GM23338 (cell line): ENCODE results near the gene PELI1. TPM values are rescaled to one million over a fixed set of nuclear protein-coding genes. Genes with fewer than 3 reads are reported as not detected.

Experiments used
- ATAC-seq: fragments of 200-7000 bp; cut with Tn5 transposase; 3 replicates; pipeline ENCODE4 v1.9.1; 2020
- DNase-seq: peaks from one replicate; pipeline ENCODE4 v3.0.0-alpha.2; 2015; ENCODE audit warnings: low spot score
- H2AFZ ChIP-seq: fragments of 200-600 bp; sonication (generic); 2 replicates; pipeline ENCODE4 v1.8.0; 2016; ENCODE audit warnings: antibody characterized with exemption, mild to moderate bottlenecking, moderate library complexity
- H3F3A ChIP-seq: fragments of 200-600 bp; sonication (generic); replicated peaks from 2 replicates; pipeline ENCODE4 v1.8.0; 2017; ENCODE audit warnings: antibody characterized with exemption, mixed run types, low read depth
- H3K27ac ChIP-seq: fragments of 200-600 bp; sonication (generic); 2 replicates; pipeline ENCODE4 v1.6.1; 2016; ENCODE audit warnings: low read depth
- H3K27me3 ChIP-seq: fragments of 200-600 bp; sonication (generic); 2 replicates; pipeline ENCODE4 v1.8.0; 2016; ENCODE audit warnings: mild to moderate bottlenecking, mixed run types, moderate library complexity; ENCODE audit not compliant: insufficient read depth
- H3K36me3 ChIP-seq: fragments of 200-600 bp; sonication (generic); 2 replicates; pipeline ENCODE4 v1.8.0; 2016; ENCODE audit warnings: mild to moderate bottlenecking; ENCODE audit not compliant: insufficient read depth
- H3K4me1 ChIP-seq: fragments of 200-600 bp; sonication (generic); 2 replicates; pipeline ENCODE4 v1.8.0; 2016; ENCODE audit warnings: mild to moderate bottlenecking, moderate library complexity; ENCODE audit not compliant: insufficient read depth
- H3K4me2 ChIP-seq: fragments of 200-600 bp; sonication (generic); 2 replicates; pipeline ENCODE4 v1.7.1; 2017; ENCODE audit warnings: mixed run types
- H3K4me3 ChIP-seq: fragments of 200-600 bp; sonication (generic); 2 replicates; pipeline ENCODE4 v1.6.1; 2016; ENCODE audit warnings: mixed run types
- H3K79me2 ChIP-seq: fragments of 200-600 bp; sonication (generic); replicated peaks from 2 replicates; pipeline ENCODE4 v1.8.0; 2017; ENCODE audit warnings: mild to moderate bottlenecking; ENCODE audit not compliant: insufficient read depth
- H3K9me2 ChIP-seq: fragments of 200-600 bp; sonication (generic); 2 replicates; pipeline ENCODE4 v1.8.0; 2017; ENCODE audit not compliant: insufficient read depth
- H4K20me1 ChIP-seq: fragments of 200-600 bp; sonication (generic); replicated peaks from 2 replicates; pipeline ENCODE4 v1.8.0; 2017; ENCODE audit warnings: mild to moderate bottlenecking; ENCODE audit not compliant: insufficient read depth
- H3K27ac Mint-ChIP-seq: 2 replicates; pipeline ENCODE4 v1.8.0; 2020; ENCODE audit warnings: inconsistent platforms, mild to moderate bottlenecking, moderate library complexity, mixed read lengths
- H3K27me3 Mint-ChIP-seq: 3 replicates; pipeline ENCODE4 v1.8.0; 2022; ENCODE audit warnings: low read depth, mild to moderate bottlenecking, moderate library complexity, mixed read lengths, inconsistent platforms; ENCODE audit not compliant: insufficient read depth, poor library complexity
- H3K36me3 Mint-ChIP-seq: 3 replicates; pipeline ENCODE4 v1.8.0; 2021; ENCODE audit warnings: low read depth, mild to moderate bottlenecking, inconsistent platforms, moderate library complexity, mixed read lengths
- H3K4me1 Mint-ChIP-seq: 3 replicates; pipeline ENCODE4 v1.8.0; 2020; ENCODE audit warnings: mild to moderate bottlenecking, inconsistent platforms, mixed read lengths
- H3K4me3 Mint-ChIP-seq: 3 replicates; pipeline ENCODE4 v1.8.0; 2021; ENCODE audit warnings: moderate library complexity, mild to moderate bottlenecking, inconsistent platforms, mixed read lengths
- H3K9me3 Mint-ChIP-seq: 3 replicates; pipeline ENCODE4 v1.8.0; 2020; ENCODE audit warnings: moderate library complexity, mild to moderate bottlenecking, inconsistent platforms, mixed read lengths
- CREB1 ChIP-seq: fragments of 250-450 bp; sonication (Bioruptor Pico); IDR thresholded peaks from 2 replicates; pipeline ENCODE4 v1.5.0; 2020; ENCODE audit warnings: low read depth, mild to moderate bottlenecking, moderate library complexity
- EZH2 ChIP-seq: fragments of 200-600 bp; sonication (generic); IDR thresholded peaks from one replicate; pipeline ENCODE4 v1.8.0; 2017; ENCODE audit warnings: antibody characterized with exemption, mild to moderate bottlenecking, low read depth; ENCODE audit not compliant: unreplicated experiment
- EZH2phosphoT487 ChIP-seq: fragments of 200-600 bp; sonication (generic); IDR thresholded peaks from one replicate; pipeline ENCODE4 v1.8.1; 2018; ENCODE audit warnings: antibody characterized with exemption; ENCODE audit not compliant: unreplicated experiment
- JUNB ChIP-seq: IDR thresholded peaks from one replicate; pipeline ENCODE4 v1.6.1; 2016; ENCODE audit warnings: antibody characterized with exemption; ENCODE audit not compliant: unreplicated experiment
- NANOG ChIP-seq: IDR thresholded peaks from 2 replicates; pipeline ENCODE4 v1.6.1; 2016; ENCODE audit warnings: antibody characterized with exemption, borderline replicate concordance
- POLR2AphosphoS5 ChIP-seq: IDR thresholded peaks from 2 replicates; pipeline ENCODE4 v1.6.1; 2016; ENCODE audit warnings: antibody characterized with exemption, low read depth
- STAT1 ChIP-seq: IDR thresholded peaks from one replicate; pipeline ENCODE4 v1.6.1; 2016; ENCODE audit warnings: antibody characterized with exemption; ENCODE audit not compliant: unreplicated experiment
- ZNF114 ChIP-seq: fragments of 250-450 bp; sonication (Bioruptor Pico); IDR thresholded peaks from 2 replicates; pipeline ENCODE4 v1.5.0; 2020; ENCODE audit warnings: mild to moderate bottlenecking, moderate library complexity
- ZNF331 ChIP-seq: fragments of 250-450 bp; sonication (Bioruptor Pico); IDR thresholded peaks from 2 replicates; pipeline ENCODE4 v1.5.0; 2020; ENCODE audit warnings: low read depth, mild to moderate bottlenecking, moderate library complexity
- polyA plus RNA-seq: library from polyadenylated mRNA; unstranded; fragments of >200 nt; fragmentation: Nextera tagmentation; extraction: Ambion mirVana; gene quantifications from 2 replicates; pipeline ENCODE4 v1.2.1, GENCODE V29; 2016
- total RNA-seq: library from RNA; depleted of rRNA; stranded (reverse); fragments of >200 nt; shearing (Covaris generic); gene quantifications from 2 replicates; pipeline ENCODE4 v1.2.3, GENCODE V29; 2014
- TF ChIP-seq, protein P1 (sequence below), 2 experiments: fragments of 200-600 bp in 1 of 2; sonication (generic) in 1 of 2; conservative IDR thresholded peaks; 2 replicates each; pipeline versions ENCODE4 v1.5.1 to v1.6.1; 2016 to 2017; ENCODE audit warnings: antibody characterized with exemption in 2 of 2, low read depth in 2 of 2, mild to moderate bottlenecking in 2 of 2, moderate library complexity in 1 of 2
- TF ChIP-seq, protein P2 (sequence below): IDR thresholded peaks from one replicate; pipeline ENCODE4 v1.6.1; 2018; ENCODE audit warnings: antibody characterized with exemption; ENCODE audit not compliant: unreplicated experiment
- TF ChIP-seq, protein P3 (sequence below): fragments of 250-450 bp; sonication (Bioruptor Pico); IDR thresholded peaks from 2 replicates; pipeline ENCODE4 v1.5.0; 2020; ENCODE audit warnings: mild to moderate bottlenecking, moderate library complexity
- TF ChIP-seq, protein P4 (sequence below): IDR thresholded peaks from 2 replicates; pipeline ENCODE4 v1.6.1; 2016; ENCODE audit warnings: antibody characterized with exemption

The PELI1 gene
- total and polyA plus RNA-seq, 2 experiments from 2014 or later: 32.4 to 61.8 TPM

DNA sequence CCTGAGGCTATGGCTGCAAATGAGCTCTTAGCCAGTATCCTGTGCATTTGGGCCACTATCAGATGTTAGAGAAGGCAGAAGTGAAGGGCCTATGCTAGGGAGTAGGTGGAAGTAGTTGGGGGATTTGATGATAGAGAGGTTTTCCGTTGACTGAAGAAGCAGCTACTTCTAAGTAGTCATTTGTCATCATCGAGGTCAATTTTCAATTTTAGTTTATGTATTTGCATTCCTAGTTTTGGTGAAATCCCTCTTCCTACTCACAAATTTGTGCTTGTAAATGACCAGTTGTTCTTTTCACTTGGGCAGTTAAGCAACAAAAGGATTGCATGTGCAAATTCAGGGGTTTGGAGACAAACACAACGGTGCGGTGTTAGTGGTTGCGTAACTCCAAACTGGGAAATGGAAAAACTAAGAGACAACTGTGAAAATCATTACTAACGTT is 48.5 kb upstream of the PELI1 start:
- H3K27ac ChIP-seq: no peak overlapping the region
- no peaks in the 10 kb centered on the region for H3K27me3 ChIP-seq
- H3K4me2 ChIP-seq: no peak overlapping the region
- ATAC-seq (no peak), DNase-seq (no peak)
- H3F3A ChIP-seq: no peaks in the 10 kb centered on the region
- no peaks in the 10 kb centered on the region for H4K20me1 ChIP-seq
- H3K4me3 ChIP-seq: no peak overlapping the region
- Mint-ChIP-seq H3K27ac (no peak overlapping the region), H3K27me3 (peaks cover 9% of the 10 kb centered on the region), H3K9me3 (no peaks in the 10 kb centered on the region), H3K4me1 (peaks cover 44% of the 10 kb centered on the region), H3K4me3 (no peak overlapping the region), H3K36me3 (no peaks in the 10 kb centered on the region)
- H2AFZ ChIP-seq: no peak overlapping the region
- peaks cover 11% of the 10 kb centered on the region for H3K9me2 ChIP-seq
- no peak for TF ChIP-seq JUNB
- TF ChIP-seq STAT1: no peak
- TF ChIP-seq, protein P1, sequence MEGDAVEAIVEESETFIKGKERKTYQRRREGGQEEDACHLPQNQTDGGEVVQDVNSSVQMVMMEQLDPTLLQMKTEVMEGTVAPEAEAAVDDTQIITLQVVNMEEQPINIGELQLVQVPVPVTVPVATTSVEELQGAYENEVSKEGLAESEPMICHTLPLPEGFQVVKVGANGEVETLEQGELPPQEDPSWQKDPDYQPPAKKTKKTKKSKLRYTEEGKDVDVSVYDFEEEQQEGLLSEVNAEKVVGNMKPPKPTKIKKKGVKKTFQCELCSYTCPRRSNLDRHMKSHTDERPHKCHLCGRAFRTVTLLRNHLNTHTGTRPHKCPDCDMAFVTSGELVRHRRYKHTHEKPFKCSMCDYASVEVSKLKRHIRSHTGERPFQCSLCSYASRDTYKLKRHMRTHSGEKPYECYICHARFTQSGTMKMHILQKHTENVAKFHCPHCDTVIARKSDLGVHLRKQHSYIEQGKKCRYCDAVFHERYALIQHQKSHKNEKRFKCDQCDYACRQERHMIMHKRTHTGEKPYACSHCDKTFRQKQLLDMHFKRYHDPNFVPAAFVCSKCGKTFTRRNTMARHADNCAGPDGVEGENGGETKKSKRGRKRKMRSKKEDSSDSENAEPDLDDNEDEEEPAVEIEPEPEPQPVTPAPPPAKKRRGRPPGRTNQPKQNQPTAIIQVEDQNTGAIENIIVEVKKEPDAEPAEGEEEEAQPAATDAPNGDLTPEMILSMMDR (conservative IDR thresholded peaks at IDR 0.05; ENCODE audit: low read depth in 2 of 2): no peak
- TF ChIP-seq ZNF331 (CRISPR knock-in tag): no peak
- TF ChIP-seq, protein P2, sequence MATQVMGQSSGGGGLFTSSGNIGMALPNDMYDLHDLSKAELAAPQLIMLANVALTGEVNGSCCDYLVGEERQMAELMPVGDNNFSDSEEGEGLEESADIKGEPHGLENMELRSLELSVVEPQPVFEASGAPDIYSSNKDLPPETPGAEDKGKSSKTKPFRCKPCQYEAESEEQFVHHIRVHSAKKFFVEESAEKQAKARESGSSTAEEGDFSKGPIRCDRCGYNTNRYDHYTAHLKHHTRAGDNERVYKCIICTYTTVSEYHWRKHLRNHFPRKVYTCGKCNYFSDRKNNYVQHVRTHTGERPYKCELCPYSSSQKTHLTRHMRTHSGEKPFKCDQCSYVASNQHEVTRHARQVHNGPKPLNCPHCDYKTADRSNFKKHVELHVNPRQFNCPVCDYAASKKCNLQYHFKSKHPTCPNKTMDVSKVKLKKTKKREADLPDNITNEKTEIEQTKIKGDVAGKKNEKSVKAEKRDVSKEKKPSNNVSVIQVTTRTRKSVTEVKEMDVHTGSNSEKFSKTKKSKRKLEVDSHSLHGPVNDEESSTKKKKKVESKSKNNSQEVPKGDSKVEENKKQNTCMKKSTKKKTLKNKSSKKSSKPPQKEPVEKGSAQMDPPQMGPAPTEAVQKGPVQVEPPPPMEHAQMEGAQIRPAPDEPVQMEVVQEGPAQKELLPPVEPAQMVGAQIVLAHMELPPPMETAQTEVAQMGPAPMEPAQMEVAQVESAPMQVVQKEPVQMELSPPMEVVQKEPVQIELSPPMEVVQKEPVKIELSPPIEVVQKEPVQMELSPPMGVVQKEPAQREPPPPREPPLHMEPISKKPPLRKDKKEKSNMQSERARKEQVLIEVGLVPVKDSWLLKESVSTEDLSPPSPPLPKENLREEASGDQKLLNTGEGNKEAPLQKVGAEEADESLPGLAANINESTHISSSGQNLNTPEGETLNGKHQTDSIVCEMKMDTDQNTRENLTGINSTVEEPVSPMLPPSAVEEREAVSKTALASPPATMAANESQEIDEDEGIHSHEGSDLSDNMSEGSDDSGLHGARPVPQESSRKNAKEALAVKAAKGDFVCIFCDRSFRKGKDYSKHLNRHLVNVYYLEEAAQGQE: no peak
- TF ChIP-seq POLR2AphosphoS5: no peak
- TF ChIP-seq, protein P3, sequence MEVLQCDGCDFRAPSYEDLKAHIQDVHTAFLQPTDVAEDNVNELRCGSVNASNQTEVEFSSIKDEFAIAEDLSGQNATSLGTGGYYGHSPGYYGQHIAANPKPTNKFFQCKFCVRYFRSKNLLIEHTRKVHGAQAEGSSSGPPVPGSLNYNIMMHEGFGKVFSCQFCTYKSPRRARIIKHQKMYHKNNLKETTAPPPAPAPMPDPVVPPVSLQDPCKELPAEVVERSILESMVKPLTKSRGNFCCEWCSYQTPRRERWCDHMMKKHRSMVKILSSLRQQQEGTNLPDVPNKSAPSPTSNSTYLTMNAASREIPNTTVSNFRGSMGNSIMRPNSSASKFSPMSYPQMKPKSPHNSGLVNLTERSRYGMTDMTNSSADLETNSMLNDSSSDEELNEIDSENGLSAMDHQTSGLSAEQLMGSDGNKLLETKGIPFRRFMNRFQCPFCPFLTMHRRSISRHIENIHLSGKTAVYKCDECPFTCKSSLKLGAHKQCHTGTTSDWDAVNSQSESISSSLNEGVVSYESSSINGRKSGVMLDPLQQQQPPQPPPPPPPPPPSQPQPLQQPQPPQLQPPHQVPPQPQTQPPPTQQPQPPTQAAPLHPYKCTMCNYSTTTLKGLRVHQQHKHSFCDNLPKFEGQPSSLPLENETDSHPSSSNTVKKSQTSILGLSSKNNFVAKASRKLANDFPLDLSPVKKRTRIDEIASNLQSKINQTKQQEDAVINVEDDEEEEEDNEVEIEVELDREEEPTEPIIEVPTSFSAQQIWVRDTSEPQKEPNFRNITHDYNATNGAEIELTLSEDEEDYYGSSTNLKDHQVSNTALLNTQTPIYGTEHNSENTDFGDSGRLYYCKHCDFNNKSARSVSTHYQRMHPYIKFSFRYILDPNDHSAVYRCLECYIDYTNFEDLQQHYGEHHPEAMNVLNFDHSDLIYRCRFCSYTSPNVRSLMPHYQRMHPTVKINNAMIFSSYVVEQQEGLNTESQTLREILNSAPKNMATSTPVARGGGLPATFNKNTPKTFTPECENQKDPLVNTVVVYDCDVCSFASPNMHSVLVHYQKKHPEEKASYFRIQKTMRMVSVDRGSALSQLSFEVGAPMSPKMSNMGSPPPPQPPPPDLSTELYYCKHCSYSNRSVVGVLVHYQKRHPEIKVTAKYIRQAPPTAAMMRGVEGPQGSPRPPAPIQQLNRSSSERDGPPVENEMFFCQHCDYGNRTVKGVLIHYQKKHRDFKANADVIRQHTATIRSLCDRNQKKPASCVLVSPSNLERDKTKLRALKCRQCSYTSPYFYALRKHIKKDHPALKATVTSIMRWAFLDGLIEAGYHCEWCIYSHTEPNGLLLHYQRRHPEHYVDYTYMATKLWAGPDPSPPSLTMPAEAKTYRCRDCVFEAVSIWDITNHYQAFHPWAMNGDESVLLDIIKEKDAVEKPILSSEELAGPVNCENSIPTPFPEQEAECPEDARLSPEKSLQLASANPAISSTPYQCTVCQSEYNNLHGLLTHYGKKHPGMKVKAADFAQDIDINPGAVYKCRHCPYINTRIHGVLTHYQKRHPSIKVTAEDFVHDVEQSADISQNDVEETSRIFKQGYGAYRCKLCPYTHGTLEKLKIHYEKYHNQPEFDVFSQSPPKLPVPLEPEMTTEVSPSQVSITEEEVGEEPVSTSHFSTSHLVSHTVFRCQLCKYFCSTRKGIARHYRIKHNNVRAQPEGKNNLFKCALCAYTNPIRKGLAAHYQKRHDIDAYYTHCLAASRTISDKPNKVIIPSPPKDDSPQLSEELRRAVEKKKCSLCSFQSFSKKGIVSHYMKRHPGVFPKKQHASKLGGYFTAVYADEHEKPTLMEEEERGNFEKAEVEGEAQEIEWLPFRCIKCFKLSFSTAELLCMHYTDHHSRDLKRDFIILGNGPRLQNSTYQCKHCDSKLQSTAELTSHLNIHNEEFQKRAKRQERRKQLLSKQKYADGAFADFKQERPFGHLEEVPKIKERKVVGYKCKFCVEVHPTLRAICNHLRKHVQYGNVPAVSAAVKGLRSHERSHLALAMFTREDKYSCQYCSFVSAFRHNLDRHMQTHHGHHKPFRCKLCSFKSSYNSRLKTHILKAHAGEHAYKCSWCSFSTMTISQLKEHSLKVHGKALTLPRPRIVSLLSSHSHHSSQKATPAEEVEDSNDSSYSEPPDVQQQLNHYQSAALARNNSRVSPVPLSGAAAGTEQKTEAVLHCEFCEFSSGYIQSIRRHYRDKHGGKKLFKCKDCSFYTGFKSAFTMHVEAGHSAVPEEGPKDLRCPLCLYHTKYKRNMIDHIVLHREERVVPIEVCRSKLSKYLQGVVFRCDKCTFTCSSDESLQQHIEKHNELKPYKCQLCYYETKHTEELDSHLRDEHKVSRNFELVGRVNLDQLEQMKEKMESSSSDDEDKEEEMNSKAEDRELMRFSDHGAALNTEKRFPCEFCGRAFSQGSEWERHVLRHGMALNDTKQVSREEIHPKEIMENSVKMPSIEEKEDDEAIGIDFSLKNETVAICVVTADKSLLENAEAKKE (CRISPR knock-in tag): no peak
- TF ChIP-seq, protein P4, sequence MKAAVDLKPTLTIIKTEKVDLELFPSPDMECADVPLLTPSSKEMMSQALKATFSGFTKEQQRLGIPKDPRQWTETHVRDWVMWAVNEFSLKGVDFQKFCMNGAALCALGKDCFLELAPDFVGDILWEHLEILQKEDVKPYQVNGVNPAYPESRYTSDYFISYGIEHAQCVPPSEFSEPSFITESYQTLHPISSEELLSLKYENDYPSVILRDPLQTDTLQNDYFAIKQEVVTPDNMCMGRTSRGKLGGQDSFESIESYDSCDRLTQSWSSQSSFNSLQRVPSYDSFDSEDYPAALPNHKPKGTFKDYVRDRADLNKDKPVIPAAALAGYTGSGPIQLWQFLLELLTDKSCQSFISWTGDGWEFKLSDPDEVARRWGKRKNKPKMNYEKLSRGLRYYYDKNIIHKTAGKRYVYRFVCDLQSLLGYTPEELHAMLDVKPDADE: no peak
- no peak for TF ChIP-seq EZH2
- no peak for TF ChIP-seq CREB1
- no peak for TF ChIP-seq NANOG
- TF ChIP-seq ZNF114 (CRISPR knock-in tag): no peak
- no peak for TF ChIP-seq EZH2phosphoT487
- no peaks in the 10 kb centered on the region for H3K36me3 ChIP-seq
- peaks cover 37% of the 10 kb centered on the region for H3K4me1 ChIP-seq
- no peaks in the 10 kb centered on the region for H3K79me2 ChIP-seq
